ENCODE data around the gene KIFAP3. TPM values are rescaled to one million over a fixed set of nuclear protein-coding genes. Genes with fewer than 3 reads are reported as not detected.

Gene KIFAP3
- polyA plus RNA-seq, 3 donors: 2.1 to 4.7 (median 2.2) TPM

- H3K27me3 ChIP-seq (ENCODE audit: control insufficient read depth in 2 of 2, insufficient read depth in 2 of 2, low read length in 2 of 2): no peaks in the 10 kb centered on the region
- intact Hi-C loops (cut with micrococcal nuclease): no loop called here
- no peaks in the 10 kb centered on the region for H3K4me1 ChIP-seq (ENCODE audit: control insufficient read depth in 1 of 2, insufficient read depth in 2 of 2, low read length in 2 of 2)
- H3K4me2 ChIP-seq (replicated peaks; ENCODE audit: extremely low read depth, low read length, poor library complexity, severe bottlenecking): no peak overlapping the region
- no peaks in the 10 kb centered on the region for H3K27me3 Mint-ChIP-seq (ENCODE audit: low read depth in 3 of 3)
- no peak overlapping the region for H2AFZ ChIP-seq (ENCODE audit: insufficient read depth, low read depth, low read length, poor library complexity, severe bottlenecking)
- no peaks in the 10 kb centered on the region for H3K79me2 ChIP-seq (ENCODE audit: insufficient read depth, low read length)
- peaks cover 10 to 15% of the 10 kb centered on the region in 2 donors for H3K36me3 Mint-ChIP-seq
- no peaks in the 10 kb centered on the region for H3K9me3 ChIP-seq (replicated peaks in 1 of 2; ENCODE audit: control insufficient read depth in 1 of 2, insufficient read depth in 1 of 2, low read length in 2 of 2)
- H3K4me1 Mint-ChIP-seq: no peaks in the 10 kb centered on the region
- no peak overlapping the region for H3K9ac ChIP-seq (ENCODE audit: insufficient read depth, low read length, poor library complexity, severe bottlenecking)
- H3K27ac ChIP-seq (ENCODE audit: low read depth in 1 of 2, low read length in 2 of 2): no peak overlapping the region
- peaks cover 0 to 5% (median 0%) of the 10 kb centered on the region in 7 donors for H3K9me3 Mint-ChIP-seq
- H4K20me1 ChIP-seq (ENCODE audit: insufficient read depth, low read length): no peaks in the 10 kb centered on the region
- no peak overlapping the region for H3K27ac Mint-ChIP-seq
- DNase-seq: no peak
- H3K4me3 Mint-ChIP-seq: no peak overlapping the region
- peaks cover 0 to 3% of the 10 kb centered on the region in 2 donors for H3K36me3 ChIP-seq (replicated peaks in 1 of 2; ENCODE audit: control insufficient read depth in 1 of 2, insufficient read depth in 2 of 2, low read length in 2 of 2)
- no peak overlapping the region for H3K4me3 ChIP-seq (replicated peaks in 1 of 3; ENCODE audit: low read depth in 2 of 3, low read length in 3 of 3)
- no CpG with 5 or more reads among the region's 5 CpGs for WGBS (ENCODE audit: insufficient coverage)
- TF ChIP-seq CTCF (IDR thresholded peaks at IDR 0.05): no peak
These were observed 61.6 kb downstream of the KIFAP3 start for GRCh38 chr1:170012920-170013319.

- no peak overlapping the region for H3K27ac ChIP-seq (ENCODE audit: low read depth in 1 of 2, low read length in 2 of 2)
- no peak overlapping the region for H3K9ac ChIP-seq (ENCODE audit: insufficient read depth, low read length, poor library complexity, severe bottlenecking)
- no peaks in the 10 kb centered on the region for H3K79me2 ChIP-seq (ENCODE audit: insufficient read depth, low read length)
- no peak overlapping the region for H3K4me3 Mint-ChIP-seq
- no peaks in the 10 kb centered on the region for H4K20me1 ChIP-seq (ENCODE audit: insufficient read depth, low read length)
- no peak overlapping the region for H3K27ac Mint-ChIP-seq
- H3K4me3 ChIP-seq (replicated peaks in 1 of 3; ENCODE audit: low read depth in 2 of 3, low read length in 3 of 3): no peak overlapping the region
- no peaks in the 10 kb centered on the region for H3K27me3 ChIP-seq (ENCODE audit: control insufficient read depth in 2 of 2, insufficient read depth in 2 of 2, low read length in 2 of 2)
- intact Hi-C loops (cut with micrococcal nuclease): no loop called here
- no peak overlapping the region for H3K4me2 ChIP-seq (replicated peaks; ENCODE audit: extremely low read depth, low read length, poor library complexity, severe bottlenecking)
- peak in 1 of 3 donors; percentile 3 for DNase-seq
- H2AFZ ChIP-seq (ENCODE audit: insufficient read depth, low read depth, low read length, poor library complexity, severe bottlenecking): no peak overlapping the region
- H3K36me3 ChIP-seq (replicated peaks in 1 of 2; ENCODE audit: control insufficient read depth in 1 of 2, insufficient read depth in 2 of 2, low read length in 2 of 2): no peaks in the 10 kb centered on the region
- TF ChIP-seq CTCF (IDR thresholded peaks at IDR 0.05): no peak
- H3K9me3 Mint-ChIP-seq: peaks cover 0 to 6% (median 2%) of the 10 kb centered on the region in 7 donors
- no peaks in the 10 kb centered on the region for H3K27me3 Mint-ChIP-seq (ENCODE audit: low read depth in 3 of 3)
- no peaks in the 10 kb centered on the region for H3K9me3 ChIP-seq (replicated peaks in 1 of 2; ENCODE audit: control insufficient read depth in 1 of 2, insufficient read depth in 1 of 2, low read length in 2 of 2)
- no peaks in the 10 kb centered on the region for H3K4me1 Mint-ChIP-seq
- no CpG with 5 or more reads among the region's 1 CpG for WGBS (ENCODE audit: insufficient coverage)
- H3K36me3 Mint-ChIP-seq: peaks cover 1 to 5% of the 10 kb centered on the region in 2 donors
- H3K4me1 ChIP-seq (ENCODE audit: control insufficient read depth in 1 of 2, insufficient read depth in 2 of 2, low read length in 2 of 2): no peaks in the 10 kb centered on the region
These were observed 64.1 kb downstream of the KIFAP3 start for GRCh38 chr1:170010443-170010842.
